H1 (cell line): ENCODE data around the gene DHRS7B.

Experiments
- CBX5 ChIP-seq: fragments of 300-800, 300-1000 bp; sonication (generic); IDR thresholded peaks from 2 replicates; pipeline ENCODE4 v1.7.1; 2016; ENCODE audit warnings: antibody characterized with exemption, low read length, low read depth
- CREB1 ChIP-seq: IDR thresholded peaks from 2 replicates; pipeline ENCODE4 v1.6.1; 2012; ENCODE audit warnings: inconsistent platforms
- EP300 ChIP-seq, 2 experiments: IDR thresholded peaks; 1 replicate in 1 of 2; 2 replicates in 1 of 2; pipeline ENCODE4 v1.6.1; 2011 to 2012; ENCODE audit warnings: low read depth in 2 of 2, low read length in 2 of 2, mild to moderate bottlenecking in 2 of 2, borderline replicate concordance in 1 of 2, inconsistent platforms in 1 of 2, moderate library complexity in 1 of 2
- NRF1 ChIP-seq: IDR thresholded peaks from 2 replicates; pipeline ENCODE4 v1.6.1; 2011; ENCODE audit warnings: mild to moderate bottlenecking, low read depth, low read length, improper control_type of control experiment
- TF ChIP-seq, protein P1 (sequence below), 3 experiments: IDR thresholded peaks; 1 replicate in 2 of 3; 2 replicates in 1 of 3; pipeline versions ENCODE4 v1.5.1 to v1.6.1; 2011; ENCODE audit warnings: low read length in 3 of 3, mild to moderate bottlenecking in 3 of 3, inconsistent platforms in 2 of 3, low read depth in 1 of 3, moderate library complexity in 1 of 3; ENCODE audit not compliant: insufficient read depth in 1 of 3; ENCODE audit errors: control extremely low read depth in 1 of 3

- TF ChIP-seq NRF1 (no peak), CBX5 (no peak), EP300 (IDR thresholded peaks at IDR 0.05; ENCODE audit: borderline replicate concordance in 1 of 2, low read depth in 2 of 2, low read length in 2 of 2) (no peak), CREB1 (no peak)
- TF ChIP-seq, protein P1, sequence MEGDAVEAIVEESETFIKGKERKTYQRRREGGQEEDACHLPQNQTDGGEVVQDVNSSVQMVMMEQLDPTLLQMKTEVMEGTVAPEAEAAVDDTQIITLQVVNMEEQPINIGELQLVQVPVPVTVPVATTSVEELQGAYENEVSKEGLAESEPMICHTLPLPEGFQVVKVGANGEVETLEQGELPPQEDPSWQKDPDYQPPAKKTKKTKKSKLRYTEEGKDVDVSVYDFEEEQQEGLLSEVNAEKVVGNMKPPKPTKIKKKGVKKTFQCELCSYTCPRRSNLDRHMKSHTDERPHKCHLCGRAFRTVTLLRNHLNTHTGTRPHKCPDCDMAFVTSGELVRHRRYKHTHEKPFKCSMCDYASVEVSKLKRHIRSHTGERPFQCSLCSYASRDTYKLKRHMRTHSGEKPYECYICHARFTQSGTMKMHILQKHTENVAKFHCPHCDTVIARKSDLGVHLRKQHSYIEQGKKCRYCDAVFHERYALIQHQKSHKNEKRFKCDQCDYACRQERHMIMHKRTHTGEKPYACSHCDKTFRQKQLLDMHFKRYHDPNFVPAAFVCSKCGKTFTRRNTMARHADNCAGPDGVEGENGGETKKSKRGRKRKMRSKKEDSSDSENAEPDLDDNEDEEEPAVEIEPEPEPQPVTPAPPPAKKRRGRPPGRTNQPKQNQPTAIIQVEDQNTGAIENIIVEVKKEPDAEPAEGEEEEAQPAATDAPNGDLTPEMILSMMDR (IDR thresholded peaks at IDR 0.05; ENCODE audit: control extremely low read depth in 1 of 3, insufficient read depth in 1 of 3, low read depth in 1 of 3, low read length in 3 of 3), result no peak
These were observed 37.6 kb upstream of the DHRS7B start for GRCh38 chr17:21089145-21089544.
